ENCODE results near the gene C15orf39. TPM values are rescaled to one million over a fixed set of nuclear protein-coding genes. Genes with fewer than 3 reads are reported as not detected.

Gene C15orf39
- 4.3 and 7.4 TPM in 2 replicates for total RNA-seq

GRCh38 chr15:75201616-75202250 lies at the start of gene C15orf39:
C15orf39 (plus strand) TSS chr15:75201882; CDS start chr15:75206049, 4,167 bp downstream.

GRCh38 chr15:75258034-75258433 lies 56.4 kb downstream of the C15orf39 start, which contains the start of gene GOLGA6C:
GOLGA6C (plus strand) TSS chr15:75258334; CDS start chr15:75258599, 265 bp downstream.

Other genes starting within 250 kb of the C15orf39 start
- 5.6 and 6.1 TPM in 2 replicates for gene RPP25, start 245.1 kb upstream of the C15orf39 start, total RNA-seq
- gene SCAMP5, start 206.3 kb upstream of the C15orf39 start, total RNA-seq, result under 0.01 and 0.45 TPM in 2 replicates
- 21.7 and 26.1 TPM in 2 replicates for gene PPCDC, start 178.3 kb upstream of the C15orf39 start, total RNA-seq
- gene GOLGA6C, start 56.5 kb downstream of the C15orf39 start, total RNA-seq, result not detected in 2 replicates
- gene GOLGA6D, start 81.0 kb downstream of the C15orf39 start, total RNA-seq, result not detected in 2 replicates
- 165 and 174 TPM in 2 replicates for gene COMMD4, start 134.2 kb downstream of the C15orf39 start, total RNA-seq
- gene NEIL1, start 145.2 kb downstream of the C15orf39 start, total RNA-seq, result 2.1 and 6.7 TPM in 2 replicates
- gene MAN2C1, start 166.7 kb downstream of the C15orf39 start, total RNA-seq, result 61.2 and 63.0 TPM in 2 replicates
- gene SIN3A, start 249.8 kb downstream of the C15orf39 start, total RNA-seq, result 30.0 and 36.1 TPM in 2 replicates